Measurements from ENCODE around the gene DEPDC5.

DNA sequence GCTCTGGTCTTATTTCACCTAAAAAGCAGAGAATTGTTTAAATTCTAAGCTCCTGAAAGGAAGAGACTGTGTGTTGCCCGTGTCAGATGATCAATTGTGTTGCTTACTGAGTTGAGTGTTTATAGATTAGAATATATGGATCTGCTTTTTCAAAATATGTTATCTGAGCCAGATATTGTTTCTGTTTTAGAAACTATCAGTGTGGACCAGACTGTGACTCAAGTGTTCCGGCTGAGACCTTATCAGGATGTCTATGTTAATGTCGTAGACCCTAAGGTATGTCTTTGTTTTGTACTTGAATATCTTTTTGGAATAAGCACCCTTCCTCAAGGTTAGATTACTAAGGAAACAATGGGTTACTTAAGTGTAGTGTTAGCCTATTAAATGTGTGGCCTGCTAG, 11.0 kb downstream of the DEPDC5 start:
- TF ChIP-seq YY1 (IDR thresholded peaks at IDR 0.05; ENCODE audit: insufficient read depth, insufficient read length) (no peak), ZNF274 (IDR thresholded peaks at IDR 0.05; ENCODE audit: low read depth, low read length) (no peak)

All from NT2/D1 (cell line).